Upper lobe of left lung (tissue), 6 donors: ENCODE measurements around the gene HK1. TPM values are rescaled to one million over a fixed set of nuclear protein-coding genes. Genes with fewer than 3 reads are reported as not detected.

ENCODE experiments used
- ATAC-seq, 2 donors: fragments of 200-7000 bp; cut with Tn5 transposase; one replicate each; pipeline ENCODE4 v1.9.1; 2022; ENCODE audit warnings: mild to moderate bottlenecking in 2 of 2, moderate library complexity in 2 of 2; ENCODE audit not compliant: low FRiP score in 2 of 2
- DNase-seq, 2 donors: peaks; one replicate each; pipeline ENCODE4 v3.0.0-alpha.2; 2019 to 2020
- H3K27ac ChIP-seq, 4 donors: fragments of 200-600 bp; sonication (generic); one replicate each; pipeline ENCODE4 v1.5.1; 2016 to 2019
- H3K27me3 ChIP-seq, 4 donors: fragments of 200-600 bp; sonication (generic); one replicate each; pipeline ENCODE4 v1.5.1; 2017 to 2019
- H3K36me3 ChIP-seq, 4 donors: fragments of 200-600 bp; sonication (generic); one replicate each; pipeline ENCODE4 v1.5.1; 2016 to 2019
- H3K4me1 ChIP-seq, 4 donors: fragments of 200-600 bp; sonication (generic); one replicate each; pipeline ENCODE4 v1.5.1; 2018 to 2019
- H3K4me3 ChIP-seq, 4 donors: fragments of 200-600 bp; sonication (generic); one replicate each; pipeline ENCODE4 v1.5.1; 2017 to 2019; ENCODE audit warnings: mild to moderate bottlenecking in 2 of 4, moderate library complexity in 1 of 4
- H3K9me3 ChIP-seq, 4 donors: fragments of 200-600 bp; sonication (generic); one replicate each; pipeline ENCODE4 v1.5.1; 2018 to 2019
- CTCF ChIP-seq, 6 experiments: fragments of 450-650 bp in 4 of 6; fragments of 200-600 bp in 2 of 6; sonication (generic) in 2 of 6; IDR thresholded peaks; one replicate each; pipeline ENCODE4 v1.5.1; 2016 to 2019; ENCODE audit warnings: antibody characterized with exemption in 6 of 6
- EP300 ChIP-seq, 4 donors: sonication (generic); formaldehyde crosslinking; IDR thresholded peaks; one replicate each; pipeline ENCODE4 v1.5.1; 2017; ENCODE audit warnings: antibody characterized with exemption in 4 of 4, control low read depth in 2 of 4
- POLR2A ChIP-seq, 4 donors: fragments of 450-650 bp; IDR thresholded peaks; one replicate each; pipeline ENCODE4 v1.5.1; 2016 to 2017; ENCODE audit warnings: antibody characterized with exemption in 4 of 4, mild to moderate bottlenecking in 2 of 4
- POLR2AphosphoS5 ChIP-seq, 2 donors: sonication (generic); formaldehyde crosslinking; IDR thresholded peaks; one replicate each; pipeline ENCODE4 v1.5.1; 2017; ENCODE audit warnings: antibody characterized with exemption in 2 of 2
- WGBS, 2 donors: methylation state at CpG; one replicate each; pipeline ENCODE4 v1.1.5; 2017 to 2018; 5-methylcytosine and 5-hydroxymethylcytosine counted together
- total RNA-seq, 6 donors: library from RNA; depleted of rRNA in 4 of 6; stranded (reverse); fragments of >200 nt in 4 of 6; gene quantifications; one replicate each; pipeline versions ENCODE4 v1.1.0 to v1.2.1, GENCODE V29; 2016 to 2021
- donor health status: DM: no; HTN: no; CAD: no; lungs with moderate emphysema.
- donor health status: DM: no; HTN: yes; CAD: no; lungs with severe emphysema.

HK1 gene
- total RNA-seq, 6 donors from 2014 or later: 60.8 to 98.5 (median 88.9) TPM

- DNase-seq (no peak), ATAC-seq (no peak)
- Histone ChIP-seq H3K27me3 (no peaks in the 10 kb centered on the region), H3K4me3 (no peak overlapping the region), H3K4me1 (peaks cover 0 to 12% (median 7%) of the 10 kb centered on the region in 4 donors), H3K27ac (no peak overlapping the region), H3K36me3 (peaks cover 16 to 97% (median 83%) of the 10 kb centered on the region in 4 donors), H3K9me3 (no peaks in the 10 kb centered on the region)
- WGBS, 2 donors: 86 to 92% methylated on average over 10 of the region's 10 CpGs
- TF ChIP-seq POLR2A (IDR thresholded peaks at IDR 0.05): no peak
- no peak for TF ChIP-seq EP300 (IDR thresholded peaks at IDR 0.05)
- TF ChIP-seq CTCF (IDR thresholded peaks at IDR 0.05): no peak
- no peak for TF ChIP-seq POLR2AphosphoS5 (IDR thresholded peaks at IDR 0.05)
Measured at GRCh38 chr10:69384320-69384719, 106.0 kb downstream of the HK1 start.

GRCh38 chr10:69385454-69386350 lies 107.4 kb downstream of the HK1 start:
- Histone ChIP-seq H3K4me3 (no peak overlapping the region), H3K27ac (peak overlapping the region in 3 of 4 donors; percentile 31 to 55 (median 41)), H3K9me3 (no peaks in the 10 kb centered on the region), H3K36me3 (peaks cover 12 to 97% (median 80%) of the 10 kb centered on the region in 4 donors), H3K27me3 (no peaks in the 10 kb centered on the region), H3K4me1 (peaks cover 0 to 16% (median 7%) of the 10 kb centered on the region in 4 donors)
- WGBS, 2 donors: 72 to 75% methylated on average over 11 of the region's 11 CpGs
- no peak for TF ChIP-seq POLR2AphosphoS5 (IDR thresholded peaks at IDR 0.05)
- TF ChIP-seq POLR2A (IDR thresholded peaks at IDR 0.05): no peak
- no peak for TF ChIP-seq EP300 (IDR thresholded peaks at IDR 0.05)
- no peak for TF ChIP-seq CTCF (IDR thresholded peaks at IDR 0.05)
- ATAC-seq (peak in 1 of 2 donors; percentile 50), DNase-seq (no peak)

- peaks cover 12 to 99% (median 77%) of the 10 kb centered on the region in 4 donors for H3K36me3 ChIP-seq
- H3K4me1 ChIP-seq: peaks cover 5 to 21% (median 12%) of the 10 kb centered on the region in 4 donors
- ATAC-seq (no peak), DNase-seq (no peak)
- no peak overlapping the region for H3K4me3 ChIP-seq
- H3K9me3 ChIP-seq: no peaks in the 10 kb centered on the region
- TF ChIP-seq EP300 (IDR thresholded peaks at IDR 0.05): no peak
- no peak for TF ChIP-seq POLR2AphosphoS5 (IDR thresholded peaks at IDR 0.05)
- TF ChIP-seq POLR2A (IDR thresholded peaks at IDR 0.05): no peak
- TF ChIP-seq CTCF (IDR thresholded peaks at IDR 0.05): no peak
- H3K27me3 ChIP-seq: no peaks in the 10 kb centered on the region
- H3K27ac ChIP-seq: no peak overlapping the region
- WGBS, 2 donors: 96 to 97% methylated on average over 3 of the region's 3 CpGs
Measured at GRCh38 chr10:69387500-69387899, 109.2 kb downstream of the HK1 start.

- Histone ChIP-seq H3K4me1 (peaks cover 5 to 23% (median 10%) of the 10 kb centered on the region in 4 donors), H3K27me3 (no peaks in the 10 kb centered on the region), H3K9me3 (no peaks in the 10 kb centered on the region), H3K4me3 (no peak overlapping the region), H3K36me3 (peaks cover 12 to 97% (median 72%) of the 10 kb centered on the region in 4 donors), H3K27ac (no peak overlapping the region)
- ATAC-seq (no peak), DNase-seq (no peak)
- TF ChIP-seq POLR2AphosphoS5 (IDR thresholded peaks at IDR 0.05) (no peak), POLR2A (IDR thresholded peaks at IDR 0.05) (no peak), CTCF (IDR thresholded peaks at IDR 0.05) (no peak), EP300 (IDR thresholded peaks at IDR 0.05) (no peak)
- WGBS, 2 donors: 95 to 98% methylated on average over 2 of the region's 2 CpGs
Measured at GRCh38 chr10:69388488-69388887, 110.2 kb downstream of the HK1 start.
